HG03354 (cell line): Measurements from ENCODE around the gene LCE7A.

Experiments used
- ATAC-seq: cut with Tn5 transposase; IDR thresholded peaks from one replicate; pipeline ENCODE4 v1.9.1; 2021; ENCODE audit warnings: mild to moderate bottlenecking; ENCODE audit not compliant: unreplicated experiment, poor library complexity, severe bottlenecking

LCE7A gene

DNA sequence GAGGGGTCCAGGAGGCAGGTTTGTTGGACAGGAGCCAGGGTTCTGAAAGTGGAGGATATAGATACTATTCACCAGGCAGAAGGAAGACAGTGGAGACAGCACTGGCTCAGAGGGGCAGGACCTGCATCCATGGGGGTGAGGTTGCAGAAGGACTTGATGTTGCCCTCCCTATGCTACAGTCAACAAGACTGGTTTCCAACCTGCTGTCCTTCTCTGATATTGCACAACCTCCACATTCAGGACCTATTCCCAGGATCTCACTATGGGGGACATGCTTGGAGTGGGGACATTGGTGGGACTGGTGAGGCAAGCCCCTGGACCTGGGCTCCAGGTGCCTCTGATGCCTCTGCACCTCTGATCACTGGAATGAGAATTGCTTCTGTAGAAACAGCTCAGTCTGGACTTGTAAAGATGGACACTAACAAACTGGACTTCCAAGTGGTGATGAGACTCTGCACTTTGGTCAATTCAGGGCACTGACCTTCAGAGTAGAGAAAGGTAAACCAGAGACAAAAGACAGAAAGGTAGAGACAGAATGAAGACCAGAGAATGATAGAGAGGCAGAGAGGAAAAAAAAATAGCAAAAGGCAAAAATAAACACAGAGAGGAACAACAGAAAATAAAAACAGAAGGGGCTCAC is 19.9 kb downstream of the LCE7A start:
- ATAC-seq = no peak

GRCh38 chr1:152880316-152880715 is 20.5 kb downstream of the LCE7A start:
- no peak for ATAC-seq

DNA sequence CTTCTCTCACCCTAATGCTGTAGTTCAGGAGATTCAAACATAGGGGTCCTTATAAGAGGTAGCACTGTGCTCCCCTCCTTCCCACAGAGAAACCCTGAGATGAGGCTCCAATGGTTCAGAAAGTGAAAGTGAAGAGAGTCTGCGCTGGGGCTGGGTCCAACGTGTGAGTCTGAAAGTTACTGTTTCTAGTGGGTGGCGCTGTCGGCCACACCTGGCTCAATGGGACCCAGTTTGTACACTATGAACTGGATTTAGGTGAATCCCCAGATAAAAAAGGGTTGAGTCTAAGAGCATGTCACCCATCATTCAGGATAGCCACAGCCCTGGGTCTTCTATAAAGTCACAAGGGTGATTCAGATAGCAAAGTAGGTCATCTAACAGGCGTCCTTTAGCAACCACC is 21.1 kb downstream of the LCE7A start:
- no peak for ATAC-seq

GRCh38 chr1:152884085-152884484 is 24.3 kb downstream of the LCE7A start:
- no peak for ATAC-seq

DNA sequence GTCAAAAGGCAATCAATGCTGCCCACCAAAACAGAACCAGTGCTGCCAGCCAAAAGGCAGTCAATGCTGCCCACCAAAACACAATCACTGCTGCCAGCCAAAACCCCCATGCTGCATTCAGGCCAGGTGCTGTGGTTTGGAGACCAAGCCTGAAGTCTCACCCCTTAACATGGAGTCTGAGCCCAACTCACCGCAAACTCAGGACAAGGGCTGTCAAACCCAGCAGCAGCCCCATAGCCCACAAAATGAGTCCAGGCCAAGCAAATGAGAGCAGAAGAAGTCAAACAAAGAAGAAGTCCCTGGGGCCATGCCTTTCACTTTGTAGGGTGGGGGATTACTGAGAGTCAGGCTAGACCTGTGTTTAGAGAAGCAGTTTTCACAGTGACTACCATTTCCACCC is 24.7 kb downstream of the LCE7A start:
- ATAC-seq = no peak

GRCh38 chr1:152884966-152885624 is 25.3 kb downstream of the LCE7A start:
- ATAC-seq = no peak

DNA sequence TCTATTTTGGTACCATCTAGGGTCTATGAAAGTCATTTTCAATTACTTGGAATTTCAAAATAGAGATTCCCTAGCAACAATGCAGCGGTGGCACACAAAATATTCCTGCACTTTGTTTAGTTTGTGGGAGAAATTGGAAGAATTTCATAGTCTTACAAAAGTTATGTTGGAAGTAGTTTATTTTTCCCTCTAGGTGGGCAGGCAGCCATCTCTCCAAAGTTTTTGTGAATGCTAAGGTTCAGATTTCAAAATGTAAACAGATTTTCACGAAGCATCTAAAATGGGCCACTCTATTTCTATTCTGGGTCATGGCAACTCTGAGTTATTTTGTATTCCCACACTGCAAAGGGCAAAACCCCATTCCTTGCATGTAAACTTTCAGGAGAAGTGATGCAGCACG is 26.3 kb downstream of the LCE7A start:
- no peak for ATAC-seq

DNA sequence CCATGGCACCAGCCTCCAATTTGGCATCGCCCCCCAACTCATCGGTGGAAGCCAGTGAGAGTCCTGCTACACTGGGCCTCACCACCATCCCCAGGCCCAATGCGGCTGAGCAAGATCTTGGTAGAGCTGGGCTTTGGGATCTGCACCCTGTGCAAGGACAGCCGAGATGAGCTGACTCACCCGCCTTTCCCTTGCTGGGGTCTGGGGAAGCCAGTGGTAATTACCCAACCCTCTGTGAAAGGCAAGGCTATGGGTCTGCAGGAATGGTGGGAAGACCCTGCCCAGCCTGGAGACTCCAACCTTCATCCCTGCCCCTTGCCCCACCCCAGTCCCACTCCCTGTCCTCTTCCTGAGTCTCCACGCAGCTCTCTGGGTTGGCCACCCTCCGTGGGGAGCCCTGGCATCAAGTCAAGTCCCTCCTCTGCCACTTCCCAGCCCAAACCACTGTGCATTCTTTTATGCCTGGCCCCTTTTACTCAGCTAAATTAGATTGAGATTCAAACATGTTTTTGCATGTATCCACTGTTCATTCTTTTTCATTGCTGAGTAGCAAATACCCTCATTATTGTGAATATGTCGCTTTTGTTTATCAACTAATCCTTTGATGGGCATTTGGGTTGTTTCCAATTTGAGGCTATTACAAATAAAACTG is 27.1 kb downstream of the LCE7A start:
- ATAC-seq = no peak

GRCh38 chr1:152888126-152888525 is 28.3 kb downstream of the LCE7A start:
- no peak for ATAC-seq

DNA sequence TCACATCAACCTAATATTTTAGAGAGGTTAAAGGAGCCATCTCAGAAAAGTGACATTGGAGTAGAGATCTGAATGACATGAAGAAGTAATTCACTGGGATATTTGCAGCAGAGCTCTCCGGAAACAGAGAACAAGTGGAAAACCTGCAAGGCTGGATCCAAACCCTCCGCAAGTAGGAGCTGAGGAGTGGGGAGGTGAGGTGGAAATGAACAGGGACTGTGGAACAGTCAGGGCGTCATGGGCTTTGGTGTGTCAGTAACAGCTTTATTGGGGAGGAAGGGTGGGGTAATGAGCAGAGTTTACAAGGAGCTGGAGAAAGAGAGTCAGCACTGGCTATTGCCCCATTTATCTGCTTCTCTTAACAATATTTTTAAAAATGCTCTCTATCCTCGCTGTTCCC is 39.2 kb downstream of the LCE7A start:
- no peak for ATAC-seq

- no peak for ATAC-seq
Measured at GRCh38 chr1:152899883-152900282, 40.1 kb downstream of the LCE7A start.

GRCh38 chr1:152901631-152902030 is 41.8 kb downstream of the LCE7A start:
- ATAC-seq = no peak

GRCh38 chr1:152902636-152903035 is 42.8 kb downstream of the LCE7A start:
- ATAC-seq = no peak

- no peak for ATAC-seq
Measured at GRCh38 chr1:152904688-152905440, 45.1 kb downstream of the LCE7A start.

DNA sequence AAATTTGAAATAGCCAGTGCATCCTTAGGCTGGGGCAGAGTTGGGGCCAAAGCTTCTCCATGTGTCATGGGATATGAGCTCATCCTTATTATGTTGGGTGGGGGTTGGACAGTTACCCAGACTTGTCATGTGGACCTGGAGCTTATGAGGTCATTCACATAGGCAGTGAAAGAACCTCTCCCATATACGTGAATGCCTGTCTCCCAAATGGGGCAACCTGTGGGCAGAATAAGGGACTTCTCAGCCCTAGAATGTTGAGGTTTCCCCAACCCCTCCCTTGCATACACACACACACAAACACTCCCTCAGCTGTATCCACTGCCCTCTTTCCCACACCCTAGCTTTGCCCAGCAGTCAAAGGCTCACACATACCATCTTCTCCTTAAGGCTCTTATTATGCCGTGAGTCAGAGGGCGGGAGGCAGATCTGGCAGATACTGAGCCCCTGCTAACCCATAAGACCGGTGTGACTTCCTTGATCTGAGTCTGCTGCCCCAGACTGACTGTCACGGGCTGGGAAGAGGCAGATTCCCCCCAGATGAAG is 46.3 kb downstream of the LCE7A start:
- ATAC-seq = no peak

- ATAC-seq = no peak
Measured at GRCh38 chr1:152907686-152908601, 48.1 kb downstream of the LCE7A start, which contains the start of gene IVL. IVL (plus strand) TSS chr1:152908546; CDS start chr1:152909798, 1,252 bp downstream.

GRCh38 chr1:152909206-152909605 is 49.4 kb downstream of the LCE7A start:
- no peak for ATAC-seq
